Measurements from ENCODE around the gene KCNJ10.
"Not testable (repeated sequence)": the region's sequence is repeated elsewhere in the genome, so short reads cannot be mapped to it uniquely, and the experiment has no call there.

The KCNJ10 gene

GRCh38 chr1:160069460-160070231 is at the start of gene KCNJ10:
KCNJ10 (minus strand) TSS chr1:160070160; CDS start chr1:160042532, 27,628 bp downstream.
- DNase-seq, result no peak

- DNase-seq, result no peak
Observed at GRCh38 chr1:160118928-160119327, 49.0 kb upstream of the KCNJ10 start.

GRCh38 chr1:160117709-160118183 is 47.8 kb upstream of the KCNJ10 start:
- DNase-seq, result no peak

GRCh38 chr1:160117300-160117699 is 47.3 kb upstream of the KCNJ10 start:
- no peak for DNase-seq

GRCh38 chr1:160116283-160117147 is 46.6 kb upstream of the KCNJ10 start:
- no peak for DNase-seq

- DNase-seq, result no peak
Observed at GRCh38 chr1:160115545-160116282, 45.8 kb upstream of the KCNJ10 start, which contains the start of gene ATP1A2. ATP1A2 (plus strand) TSS chr1:160115759; CDS start chr1:160115862, 103 bp downstream.

GRCh38 chr1:160114085-160114484 is 44.1 kb upstream of the KCNJ10 start:
- no peak for DNase-seq

GRCh38 chr1:160113407-160113806 is 43.4 kb upstream of the KCNJ10 start:
- no peak for DNase-seq

- DNase-seq, result no peak
Observed at GRCh38 chr1:160112357-160112756, 42.4 kb upstream of the KCNJ10 start.

GRCh38 chr1:160111462-160111861 is 41.5 kb upstream of the KCNJ10 start:
- not testable (repeated sequence) for DNase-seq

- no peak for DNase-seq
Observed at GRCh38 chr1:160109686-160110085, 39.7 kb upstream of the KCNJ10 start.

GRCh38 chr1:160108888-160109662 is 39.1 kb upstream of the KCNJ10 start:
- DNase-seq, result peak; percentile 36 to 40

- DNase-seq, result no peak
Observed at GRCh38 chr1:160107512-160107911, 37.6 kb upstream of the KCNJ10 start.

GRCh38 chr1:160105155-160105554 is 35.2 kb upstream of the KCNJ10 start:
- no peak for DNase-seq

- peak in 1 of 2 donors; percentile 23 for DNase-seq
Observed at GRCh38 chr1:160104486-160104885, 34.5 kb upstream of the KCNJ10 start.

GRCh38 chr1:160103658-160104408 is 33.9 kb upstream of the KCNJ10 start:
- DNase-seq, result no peak

GRCh38 chr1:160101717-160102522 is 32.0 kb upstream of the KCNJ10 start:
- no peak for DNase-seq

- peak; percentile 86 for DNase-seq
Observed at GRCh38 chr1:160101037-160101716, 31.2 kb upstream of the KCNJ10 start.

- DNase-seq, result no peak
Observed at GRCh38 chr1:160099716-160100375, 29.9 kb upstream of the KCNJ10 start.

All from CD4-positive, alpha-beta T cell treated with Interleukin-4 for 1 hour (primary cell).